Calu3 (cell line): Measurements from ENCODE around the gene SORCS3. TPM values are rescaled to one million over a fixed set of nuclear protein-coding genes. Genes with fewer than 3 reads are reported as not detected.

ENCODE experiments used
- BruUV-seq: library from RNA; stranded (reverse); fragments of 400-500 nt; replicated peaks from 2 replicates; lab custom pipeline; 2021; lab: Mats Ljungman, UMichigan
- CTCF ChIA-PET: fragments of 300-600 bp; sonication (Branson Sonifier 250); formaldehyde crosslinking; loops from one replicate; lab custom pipeline; 2022; ENCODE audit warnings: antibody characterized with exemption; lab: Charles Lee
- DNase-seq: peaks from one replicate; pipeline ENCODE4 v3.0.0; 2022
- H3K27ac Mint-ChIP-seq: one replicate; pipeline ENCODE4 v1.8.0; 2022; ENCODE audit warnings: mixed read lengths; ENCODE audit not compliant: unreplicated experiment
- H3K27me3 Mint-ChIP-seq: one replicate; pipeline ENCODE4 v1.8.0; 2022; ENCODE audit warnings: mixed read lengths; ENCODE audit not compliant: unreplicated experiment
- H3K36me3 Mint-ChIP-seq: one replicate; pipeline ENCODE4 v1.8.0; 2022; ENCODE audit warnings: mild to moderate bottlenecking, moderate library complexity, mixed read lengths; ENCODE audit not compliant: insufficient read depth, unreplicated experiment
- H3K4me1 Mint-ChIP-seq: one replicate; pipeline ENCODE4 v1.8.0; 2022; ENCODE audit warnings: mild to moderate bottlenecking, low read depth, mixed read lengths; ENCODE audit not compliant: unreplicated experiment
- H3K4me3 Mint-ChIP-seq: one replicate; pipeline ENCODE4 v1.8.0; 2022; ENCODE audit warnings: mild to moderate bottlenecking, low read depth, moderate library complexity, mixed read lengths; ENCODE audit not compliant: unreplicated experiment
- H3K9me3 Mint-ChIP-seq: one replicate; pipeline ENCODE4 v1.8.0; 2022; ENCODE audit warnings: low read depth, mixed read lengths; ENCODE audit not compliant: unreplicated experiment
- CTCF ChIP-seq: fragments of 200-600 bp; IDR thresholded peaks from one replicate; pipeline ENCODE4 v1.8.0; 2022; ENCODE audit warnings: antibody characterized with exemption; ENCODE audit not compliant: unreplicated experiment
- intact Hi-C: fragments of 100-400 bp; cut with micrococcal nuclease; formaldehyde crosslinking; loops from one replicate; pipeline ENCODE4 v1.10.0; 2022; ENCODE audit not compliant: unreplicated experiment
- total RNA-seq: library from RNA; stranded (reverse); gene quantifications from 2 replicates; pipeline ENCODE4 v1.2.3, GENCODE V29; 2022

The SORCS3 gene
- total RNA-seq, 1 experiment from 2014 or later, result not detected

DNA sequence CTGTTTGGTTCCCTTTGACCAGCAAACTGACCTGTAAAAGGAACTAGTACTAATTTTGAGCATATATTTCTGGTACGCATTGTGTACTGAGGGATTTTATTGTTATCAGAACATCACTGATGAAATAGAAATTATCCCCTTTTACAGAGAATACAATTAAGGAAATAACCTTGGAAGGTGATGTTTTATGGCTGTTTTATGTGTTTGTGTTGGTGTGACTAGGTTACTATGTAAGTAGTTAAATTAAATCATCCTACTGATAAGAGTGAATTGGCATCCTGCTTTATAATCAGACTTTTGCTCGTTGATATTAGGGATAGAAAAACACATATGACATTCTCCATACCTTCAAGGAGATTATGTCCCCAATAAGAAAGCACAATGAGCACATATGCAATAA is 596.6 kb downstream of the SORCS3 start:
- TF ChIP-seq CTCF, result no peak
- CTCF ChIA-PET, result no interaction called here
- Mint-ChIP-seq H3K27ac (no peak overlapping the region), H3K4me1 (no peaks in the 10 kb centered on the region), H3K4me3 (no peak overlapping the region), H3K9me3 (peaks cover 4% of the 10 kb centered on the region), H3K27me3 (no peaks in the 10 kb centered on the region), H3K36me3 (no peaks in the 10 kb centered on the region)
- intact Hi-C loops, result no loop called here
- BruUV-seq, result no TSS peak
- DNase-seq, result no peak

DNA sequence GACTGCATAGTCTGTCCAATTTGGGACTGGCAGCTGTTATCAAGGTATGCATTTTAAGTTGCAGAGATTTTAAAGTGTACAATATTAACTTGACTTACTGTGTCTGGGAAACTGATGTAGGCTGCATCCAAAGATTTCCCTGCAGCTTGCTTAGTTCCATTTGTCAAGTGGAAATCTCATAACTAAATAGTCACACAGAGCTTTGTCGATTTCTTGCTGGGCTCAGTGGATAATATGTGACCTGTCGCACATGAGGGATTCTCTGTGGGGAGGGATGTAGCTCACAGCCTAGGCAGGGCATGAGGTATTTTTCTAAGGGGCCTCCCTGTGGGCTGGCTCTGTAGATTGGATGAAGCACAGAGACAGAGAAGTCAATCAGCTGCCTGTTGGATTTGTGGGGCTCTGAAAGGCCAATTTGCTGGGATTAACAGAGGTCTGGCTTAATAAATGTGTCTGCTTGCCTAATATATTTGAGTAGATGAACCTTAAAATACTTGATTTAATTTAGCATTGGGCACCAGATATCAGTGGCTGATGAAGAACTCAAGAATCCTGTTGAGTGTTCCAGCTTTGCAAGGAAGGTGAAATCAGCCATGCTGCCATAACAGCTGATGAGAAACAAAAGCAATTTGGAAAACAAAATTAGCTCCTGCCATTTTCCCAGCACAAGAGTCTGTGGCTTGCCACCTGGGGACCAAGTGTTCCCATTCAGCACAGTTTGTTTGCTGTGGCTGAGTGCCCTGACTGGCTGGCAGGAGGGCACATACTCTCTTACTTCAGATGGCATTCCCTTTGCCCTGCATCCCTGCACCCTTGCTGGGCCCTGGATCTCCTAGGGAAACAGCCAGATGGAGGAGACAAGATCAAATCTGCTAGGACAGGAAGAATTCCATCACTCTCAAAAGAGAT is 598.5 kb downstream of the SORCS3 start:
- Mint-ChIP-seq H3K27ac (no peak overlapping the region), H3K27me3 (no peaks in the 10 kb centered on the region), H3K9me3 (no peaks in the 10 kb centered on the region), H3K4me1 (no peaks in the 10 kb centered on the region), H3K4me3 (no peak overlapping the region), H3K36me3 (no peaks in the 10 kb centered on the region)
- CTCF ChIA-PET, result no interaction called here
- TF ChIP-seq CTCF, result no peak
- no peak for DNase-seq
- no TSS peak for BruUV-seq
- intact Hi-C loops, result no loop called here

DNA sequence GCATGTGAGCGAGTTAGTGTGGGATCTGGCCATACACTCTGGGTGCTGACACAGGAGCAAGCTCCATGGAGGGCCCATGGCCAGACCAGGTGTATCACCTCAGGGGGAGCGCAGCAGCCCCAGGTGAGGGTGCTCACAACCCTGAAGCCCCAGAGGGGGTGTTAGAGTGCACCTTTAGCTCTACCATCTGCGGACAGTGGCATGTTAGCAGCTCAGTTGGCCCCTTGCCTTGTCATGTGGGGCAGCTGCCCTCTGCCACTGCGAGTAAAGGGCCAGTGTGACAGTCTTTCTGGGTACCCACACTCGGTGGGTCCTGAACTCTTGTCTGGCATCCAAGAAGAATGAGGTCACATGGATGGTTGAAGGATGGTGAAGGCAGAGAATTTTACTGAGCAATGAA is 600.2 kb downstream of the SORCS3 start:
- Mint-ChIP-seq H3K27ac (no peak overlapping the region), H3K9me3 (no peaks in the 10 kb centered on the region), H3K27me3 (no peaks in the 10 kb centered on the region), H3K36me3 (no peaks in the 10 kb centered on the region), H3K4me3 (no peak overlapping the region), H3K4me1 (no peaks in the 10 kb centered on the region)
- TF ChIP-seq CTCF, result no peak
- CTCF ChIA-PET, result no interaction called here
- DNase-seq, result no peak
- BruUV-seq, result no TSS peak
- intact Hi-C loops, result no loop called here

DNA sequence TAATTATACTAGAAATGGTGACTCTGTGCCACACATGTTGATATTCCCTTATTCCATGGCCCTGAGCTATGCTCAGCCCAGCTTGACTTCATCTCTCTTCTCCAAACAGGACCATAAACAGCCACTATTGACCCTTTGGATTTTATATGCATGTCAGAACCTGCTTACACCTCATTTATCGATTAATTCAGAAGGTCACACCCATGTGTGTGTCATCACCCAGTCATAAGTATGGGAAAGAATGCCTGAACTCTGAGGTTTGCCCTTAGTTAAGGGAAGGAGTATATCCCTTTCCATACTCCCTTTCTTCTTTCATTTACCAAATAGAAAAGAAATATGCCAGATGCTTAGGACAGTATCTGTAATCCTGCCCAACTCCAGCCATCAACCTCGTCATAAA is 602.3 kb downstream of the SORCS3 start:
- no peak overlapping the region for H3K4me3 Mint-ChIP-seq
- no peak overlapping the region for H3K27ac Mint-ChIP-seq
- intact Hi-C loops, result no loop called here
- no TSS peak for BruUV-seq
- TF ChIP-seq CTCF, result no peak
- H3K9me3 Mint-ChIP-seq, result no peaks in the 10 kb centered on the region
- H3K27me3 Mint-ChIP-seq, result no peaks in the 10 kb centered on the region
- DNase-seq, result no peak
- H3K36me3 Mint-ChIP-seq, result no peaks in the 10 kb centered on the region
- CTCF ChIA-PET, result no interaction called here
- no peaks in the 10 kb centered on the region for H3K4me1 Mint-ChIP-seq
